Measurements from ENCODE around the gene NIBAN1. TPM values are rescaled to one million over a fixed set of nuclear protein-coding genes. Genes with fewer than 3 reads are reported as not detected.

NIBAN1 gene
- total RNA-seq, 1 donor from 2014 or later: 25.9 TPM

Other genes starting within 250 kb of the NIBAN1 start
- 39.7 TPM for gene EDEM3, start 219.7 kb downstream of the NIBAN1 start, total RNA-seq
- 22.8 TPM for gene RNF2, start 71.0 kb upstream of the NIBAN1 start, total RNA-seq
- gene TRMT1L, start 182.4 kb upstream of the NIBAN1 start, total RNA-seq: 13.4 TPM
- 4.4 TPM for gene SWT1, start 182.7 kb upstream of the NIBAN1 start, total RNA-seq